IMR-90 (cell line): ENCODE results near the gene TMOD4. TPM values are rescaled to one million over a fixed set of nuclear protein-coding genes. Genes with fewer than 3 reads are reported as not detected.

ENCODE experiments used
- ATAC-seq: fragments of 200-7000 bp; cut with Tn5 transposase; 2 replicates; pipeline ENCODE4 v1.9.1; 2020; ENCODE audit warnings: low read depth, mild to moderate bottlenecking, moderate library complexity
- BruUV-seq: library from RNA; stranded (reverse); fragments of 400-500 nt; replicated peaks from 2 replicates; lab custom pipeline; 2021; lab: Mats Ljungman, UMichigan
- CTCF ChIA-PET: fragments of 300-600 bp; formaldehyde crosslinking; extraction: SDS; loops from one replicate; lab custom pipeline; 2021; ENCODE audit warnings: antibody characterized with exemption; lab: Yijun Ruan, JAX
- POLR2A ChIA-PET: fragments of 300-600 bp; sonication (Branson Sonifier 250); formaldehyde crosslinking; loops from one replicate; lab custom pipeline; 2022; ENCODE audit warnings: antibody characterized with exemption; ENCODE audit not compliant: unreplicated experiment; lab: Charles Lee
- DNase-seq: peaks from one replicate; pipeline ENCODE4 v3.0.0; 2013
- H2AFZ ChIP-seq: replicated peaks from 2 replicates; pipeline ENCODE3; 2013; ENCODE audit warnings: low read length, mild to moderate bottlenecking; ENCODE audit not compliant: poor library complexity
- H2AK5ac ChIP-seq: 2 replicates; pipeline ENCODE4 v1.6.1; 2013; ENCODE audit warnings: low read depth, low read length, inconsistent platforms
- H2AK9ac ChIP-seq: replicated peaks from 2 replicates; pipeline ENCODE3; 2013; ENCODE audit warnings: mild to moderate bottlenecking, low read depth, low read length, moderate library complexity; ENCODE audit not compliant: poor library complexity
- H2BK120ac ChIP-seq: 2 replicates; pipeline ENCODE4 v1.6.1; 2013; ENCODE audit warnings: low read depth, low read length, inconsistent platforms
- H2BK15ac ChIP-seq: 3 replicates; pipeline ENCODE4 v1.6.1; 2013; ENCODE audit warnings: low read depth, low read length, inconsistent platforms
- H2BK20ac ChIP-seq: 2 replicates; pipeline ENCODE4 v1.6.1; 2013; ENCODE audit warnings: low read depth, mild to moderate bottlenecking, inconsistent platforms, low read length, moderate library complexity
- H2BK5ac ChIP-seq: 2 replicates; pipeline ENCODE4 v1.6.1; 2013; ENCODE audit warnings: mild to moderate bottlenecking, low read depth, low read length, inconsistent platforms; ENCODE audit not compliant: poor library complexity, severe bottlenecking
- H3K14ac ChIP-seq: replicated peaks from 2 replicates; pipeline ENCODE4 v1.6.1; 2013; ENCODE audit warnings: low read depth, low read length, inconsistent platforms
- H3K18ac ChIP-seq: 2 replicates; pipeline ENCODE4 v1.6.1; 2013; ENCODE audit warnings: low read depth, low read length, control low read depth
- H3K23ac ChIP-seq: 2 replicates; pipeline ENCODE4 v1.6.1; 2013; ENCODE audit warnings: low read depth, low read length, inconsistent platforms
- H3K27ac ChIP-seq: 2 replicates; pipeline ENCODE4 v1.5.1; 2013; ENCODE audit warnings: mild to moderate bottlenecking, control low read depth, low read length; ENCODE audit not compliant: insufficient read depth
- H3K27me3 ChIP-seq: 2 replicates; pipeline ENCODE4 v1.6.1; 2013; ENCODE audit warnings: low read length; ENCODE audit not compliant: control insufficient read depth, insufficient read depth
- H3K36me3 ChIP-seq: 2 replicates; pipeline ENCODE4 v1.6.1; 2013; ENCODE audit warnings: low read length, mixed read lengths; ENCODE audit not compliant: control insufficient read depth, insufficient read depth
- H3K4ac ChIP-seq: 2 replicates; pipeline ENCODE4 v1.6.1; 2013; ENCODE audit warnings: low read depth, low read length, inconsistent platforms
- H3K4me1 ChIP-seq: 2 replicates; pipeline ENCODE4 v1.6.1; 2013; ENCODE audit warnings: low read length, mixed read lengths; ENCODE audit not compliant: control insufficient read depth, insufficient read depth
- H3K4me2 ChIP-seq: 2 replicates; pipeline ENCODE4 v1.6.1; 2013; ENCODE audit warnings: low read depth, mild to moderate bottlenecking, control low read depth, low read length, moderate library complexity
- H3K4me3 ChIP-seq: 2 replicates; pipeline ENCODE4 v1.5.1; 2013; ENCODE audit warnings: low read depth, mild to moderate bottlenecking, control low read depth, low read length, moderate library complexity; ENCODE audit not compliant: insufficient read depth
- H3K56ac ChIP-seq: 2 replicates; pipeline ENCODE4 v1.6.1; 2013; ENCODE audit warnings: low read length, inconsistent platforms; ENCODE audit not compliant: insufficient read depth; ENCODE audit errors: extremely low read depth
- H3K79me1 ChIP-seq, 2 experiments: 2 replicates each; pipeline ENCODE4 v1.6.1; 2013; ENCODE audit warnings: low read length in 2 of 2, inconsistent platforms in 1 of 2, low read depth in 1 of 2
- H3K9ac ChIP-seq: 2 replicates; pipeline ENCODE4 v1.6.1; 2013; ENCODE audit warnings: low read depth, low read length, control low read depth
- H3K9me1 ChIP-seq: 2 replicates; pipeline ENCODE4 v1.6.1; 2013; ENCODE audit warnings: low read length, inconsistent platforms; ENCODE audit not compliant: insufficient read depth
- H3K9me3 ChIP-seq: 2 replicates; pipeline ENCODE4 v1.6.1; 2013; ENCODE audit warnings: low read length; ENCODE audit not compliant: control insufficient read depth, insufficient read depth
- H4K20me1 ChIP-seq: 2 replicates; pipeline ENCODE4 v1.6.1; 2013; ENCODE audit warnings: low read length, inconsistent platforms; ENCODE audit not compliant: insufficient read depth
- H4K5ac ChIP-seq: 2 replicates; pipeline ENCODE4 v1.6.1; 2013; ENCODE audit warnings: mild to moderate bottlenecking, low read depth, low read length, control low read depth
- H4K8ac ChIP-seq, 2 experiments: 2 replicates each; pipeline ENCODE4 v1.6.1; 2013; ENCODE audit warnings: low read depth in 2 of 2, low read length in 2 of 2, control low read depth in 1 of 2, inconsistent platforms in 1 of 2
- H4K91ac ChIP-seq: 2 replicates; pipeline ENCODE4 v1.6.1; 2013; ENCODE audit warnings: low read depth, low read length, inconsistent platforms; ENCODE audit not compliant: insufficient read depth
- BHLHE40 ChIP-seq: fragments of 150-350 bp; IDR thresholded peaks from 2 replicates; pipeline ENCODE4 v1.6.1; 2016; ENCODE audit warnings: mild to moderate bottlenecking, low read depth, low read length
- CEBPB ChIP-seq: IDR thresholded peaks from 2 replicates; pipeline ENCODE4 v1.6.1; 2012; ENCODE audit warnings: low read depth, low read length, improper control_type of control experiment
- CHD1 ChIP-seq: IDR thresholded peaks from 2 replicates; pipeline ENCODE4 v1.6.1; 2012; ENCODE audit warnings: low read depth, low read length, improper control_type of control experiment
- CTCF ChIP-seq: conservative IDR thresholded peaks from 2 replicates; pipeline ENCODE4 v1.5.1; 2012; ENCODE audit warnings: mild to moderate bottlenecking, low read depth, low read length, improper control_type of control experiment
- ELK1 ChIP-seq: fragments of 150-350 bp; IDR thresholded peaks from 2 replicates; pipeline ENCODE4 v1.6.1; 2016; ENCODE audit warnings: low read depth, mild to moderate bottlenecking, low read length, moderate library complexity, borderline replicate concordance
- MAFK ChIP-seq: IDR thresholded peaks from 2 replicates; pipeline ENCODE4 v1.6.1; 2012; ENCODE audit warnings: low read depth, low read length, improper control_type of control experiment
- MAZ ChIP-seq: IDR thresholded peaks from 2 replicates; pipeline ENCODE4 v1.6.1; 2012; ENCODE audit warnings: low read depth, mild to moderate bottlenecking, low read length, improper control_type of control experiment, moderate library complexity, borderline replicate concordance
- MXI1 ChIP-seq: IDR thresholded peaks from 2 replicates; pipeline ENCODE4 v1.6.1; 2012; ENCODE audit warnings: low read depth, mild to moderate bottlenecking, low read length, moderate library complexity, borderline replicate concordance
- POLR2A ChIP-seq: IDR thresholded peaks from 2 replicates; pipeline ENCODE4 v1.6.1; 2012; ENCODE audit warnings: mild to moderate bottlenecking, low read depth, low read length
- RAD21 ChIP-seq: IDR thresholded peaks from 2 replicates; pipeline ENCODE4 v1.6.1; 2012; ENCODE audit warnings: low read length, improper control_type of control experiment
- RCOR1 ChIP-seq: IDR thresholded peaks from 2 replicates; pipeline ENCODE4 v1.6.1; 2012; ENCODE audit warnings: mild to moderate bottlenecking, low read length, improper control_type of control experiment; ENCODE audit not compliant: insufficient replicate concordance
- RFX5 ChIP-seq: IDR thresholded peaks from 2 replicates; pipeline ENCODE4 v1.8.0; 2012; ENCODE audit warnings: low read depth, mild to moderate bottlenecking, low read length, moderate library complexity
- SMC3 ChIP-seq: fragments of 150-350 bp; IDR thresholded peaks from 2 replicates; pipeline ENCODE4 v1.6.1; 2016; ENCODE audit warnings: low read depth, mild to moderate bottlenecking, antibody characterized with exemption, low read length, moderate library complexity
- USF2 ChIP-seq: fragments of 150-350 bp; IDR thresholded peaks from 2 replicates; pipeline ENCODE4 v1.6.1; 2017; ENCODE audit warnings: mild to moderate bottlenecking, antibody characterized with exemption, low read length, low read depth
- WGBS, 2 experiments: methylation state at CpG; one replicate each; pipeline versions ENCODE4 v1.1.5 to v1.1.7; 2013; ENCODE audit warnings: missing lambda C conversion rate in 2 of 2; ENCODE audit not compliant: insufficient read length in 1 of 2; ENCODE audit errors: extremely low coverage in 2 of 2; 5-methylcytosine and 5-hydroxymethylcytosine counted together
- dilution Hi-C: fragments of 300-500 bp; cut with HindIII; formaldehyde crosslinking; loops from one replicate; pipeline ENCODE4 v1.14.3; 2018; ENCODE audit warnings: low sequenced_read_pairs; ENCODE audit not compliant: unreplicated experiment
- in situ Hi-C: fragments of 300-500 bp; cut with MboI; formaldehyde crosslinking; loops from 3 replicates; pipeline ENCODE4 v1.14.3; 2019; ENCODE audit warnings: low sequenced_read_pairs, inconsistent platforms, mixed read lengths
- intact Hi-C: fragments of 100-400 bp; cut with micrococcal nuclease; formaldehyde crosslinking; loops from 2 replicates; pipeline ENCODE4 v1.10.0; 2022
- polyA plus RNA-seq, 3 experiments: library from polyadenylated mRNA; depleted of rRNA; stranded (reverse); fragments of >200 nt; gene quantifications; 2 replicates each; pipeline ENCODE4 v1.2.3, GENCODE V29; 2012; ENCODE audit warnings: low replicate concordance in 1 of 3
- total RNA-seq: library from RNA; depleted of rRNA; stranded (reverse); fragments of >200 nt; gene quantifications from 2 replicates; pipeline ENCODE4 v1.2.3, GENCODE V29; 2012

TMOD4 gene
- total and polyA plus RNA-seq, 2 of the 4 experiments (the other 2 are of a cell fraction) = 0.27 TPM; not detected in 1

- Histone ChIP-seq H3K23ac (peak overlapping the region; percentile 93), H4K20me1 (no peaks in the 10 kb centered on the region), H3K4me3 (peak overlapping the region; percentile 65), H3K27me3 (no peaks in the 10 kb centered on the region), H3K9ac (peak overlapping the region; percentile 89), H3K9me3 (no peaks in the 10 kb centered on the region), H3K4ac (peak overlapping the region; percentile 98), H2AK5ac (peak overlapping the region; percentile 62), H3K18ac (peak overlapping the region; percentile 73), H4K8ac (peak overlapping the region; percentile 79 to 99), H3K56ac (peak overlapping the region; percentile 84), H2BK20ac (no peak overlapping the region), H2BK5ac (peak overlapping the region; percentile 80), H3K14ac (peak overlapping the region; percentile 99), H4K91ac (peak overlapping the region; percentile 71), H2AFZ (peak overlapping the region; percentile 94), H3K4me2 (peak overlapping the region; percentile 84), H3K27ac (peak overlapping the region; percentile 78), H3K79me1 (peaks cover 10 to 43% of the 10 kb centered on the region in 2 experiments), H2BK120ac (peak overlapping the region; percentile 64), H4K5ac (peak overlapping the region; percentile 86), H2AK9ac (peak overlapping the region; percentile 97), H3K36me3 (peaks cover 23% of the 10 kb centered on the region), H3K9me1 (no peaks in the 10 kb centered on the region), H2BK15ac (peak overlapping the region; percentile 35; the same call in 1 of the 3 replicates), H3K4me1 (peaks cover 4% of the 10 kb centered on the region)
- WGBS, 2 experiments = 0% methylated on average over 9 of the region's 15 CpGs; no CpG with 5 or more reads in 1 of the 2 experiments
- intact Hi-C loops (no loop called here), in situ Hi-C loops (no loop called here), dilution Hi-C loops (no loop called here)
- ChIA-PET POLR2A (no interaction called here), CTCF (no interaction called here)
- TF ChIP-seq POLR2A = no peak
- TF ChIP-seq RAD21 = no peak
- TF ChIP-seq CEBPB = no peak
- no peak for TF ChIP-seq CTCF
- TF ChIP-seq RFX5 = no peak
- TF ChIP-seq USF2 = no peak
- TF ChIP-seq BHLHE40 = no peak
- TF ChIP-seq RCOR1 = no peak
- TF ChIP-seq MAZ = no peak
- no peak for TF ChIP-seq SMC3
- TF ChIP-seq MXI1 = no peak
- TF ChIP-seq ELK1 = no peak
- TF ChIP-seq CHD1 = no peak
- no peak for TF ChIP-seq MAFK
- DNase-seq (peak; percentile 49), ATAC-seq (peak; percentile 64)
- no TSS peak for BruUV-seq
Measured at GRCh38 chr1:151165281-151165737, 10.5 kb downstream of the TMOD4 start.
